Loucy (cell line): ENCODE data around the gene C3AR1.
"Not testable (repeated sequence)": the region's sequence is repeated elsewhere in the genome, so short reads cannot be mapped to it uniquely, and the experiment has no call there.

Source experiments
- EZH2phosphoT487 ChIP-seq: fragments of 200-600 bp; IDR thresholded peaks from 2 replicates; pipeline ENCODE4 v1.6.1; 2018; ENCODE audit warnings: antibody characterized with exemption, mild to moderate bottlenecking, moderate library complexity, borderline replicate concordance
- TF ChIP-seq, protein P1 (sequence below): fragments of 200-600 bp; sonication (generic); conservative IDR thresholded peaks from 2 replicates; pipeline ENCODE4 v1.5.1; 2014; ENCODE audit warnings: mild to moderate bottlenecking, antibody characterized with exemption, low read length

GRCh38 chr12:8018213-8018612 lies 47.9 kb downstream of the C3AR1 start:
- TF ChIP-seq, protein P1, sequence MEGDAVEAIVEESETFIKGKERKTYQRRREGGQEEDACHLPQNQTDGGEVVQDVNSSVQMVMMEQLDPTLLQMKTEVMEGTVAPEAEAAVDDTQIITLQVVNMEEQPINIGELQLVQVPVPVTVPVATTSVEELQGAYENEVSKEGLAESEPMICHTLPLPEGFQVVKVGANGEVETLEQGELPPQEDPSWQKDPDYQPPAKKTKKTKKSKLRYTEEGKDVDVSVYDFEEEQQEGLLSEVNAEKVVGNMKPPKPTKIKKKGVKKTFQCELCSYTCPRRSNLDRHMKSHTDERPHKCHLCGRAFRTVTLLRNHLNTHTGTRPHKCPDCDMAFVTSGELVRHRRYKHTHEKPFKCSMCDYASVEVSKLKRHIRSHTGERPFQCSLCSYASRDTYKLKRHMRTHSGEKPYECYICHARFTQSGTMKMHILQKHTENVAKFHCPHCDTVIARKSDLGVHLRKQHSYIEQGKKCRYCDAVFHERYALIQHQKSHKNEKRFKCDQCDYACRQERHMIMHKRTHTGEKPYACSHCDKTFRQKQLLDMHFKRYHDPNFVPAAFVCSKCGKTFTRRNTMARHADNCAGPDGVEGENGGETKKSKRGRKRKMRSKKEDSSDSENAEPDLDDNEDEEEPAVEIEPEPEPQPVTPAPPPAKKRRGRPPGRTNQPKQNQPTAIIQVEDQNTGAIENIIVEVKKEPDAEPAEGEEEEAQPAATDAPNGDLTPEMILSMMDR = not testable (repeated sequence)
- not testable (repeated sequence) for TF ChIP-seq EZH2phosphoT487
